Bronchial epithelial cell (primary cell): ENCODE measurements around the gene TRPM4. TPM values are rescaled to one million over a fixed set of nuclear protein-coding genes. Genes with fewer than 3 reads are reported as not detected.
"Not testable (repeated sequence)": the region's sequence is repeated elsewhere in the genome, so short reads cannot be mapped to it uniquely, and the experiment has no call there.

ENCODE experiments used
- DNase-seq: peaks from one replicate; pipeline ENCODE4 v3.0.0-alpha.2; 2010; ENCODE audit warnings: low read depth
- FAIRE-seq: peaks from 2 replicates; lab custom pipeline; 2011; peaks lifted over from hg19 to GRCh38; lab: Jason Lieb, UNC
- H3K27me3 ChIP-seq: 2 replicates; pipeline ENCODE4 v1.5.1; 2011; ENCODE audit warnings: low read length; ENCODE audit not compliant: control insufficient read depth, insufficient read depth
- H3K36me3 ChIP-seq: 2 replicates; pipeline ENCODE4 v1.5.1; 2011; ENCODE audit warnings: low read length; ENCODE audit not compliant: control insufficient read depth, insufficient read depth
- H3K4me3 ChIP-seq: 2 replicates; pipeline ENCODE4 v1.5.1; 2011; ENCODE audit warnings: mild to moderate bottlenecking, low read depth, low read length, control low read depth
- total RNA-seq: library from RNA; depleted of rRNA; stranded (reverse); fragments of >200 nt; gene quantifications from 2 replicates; pipeline ENCODE4 v1.2.1, GENCODE V29; 2014
- TF ChIP-seq, protein P1 (sequence below): IDR thresholded peaks from 2 replicates; pipeline ENCODE4 v1.5.1; 2011; ENCODE audit warnings: mild to moderate bottlenecking, moderate library complexity, low read length, control low read depth, inconsistent platforms; ENCODE audit not compliant: insufficient read depth, severe bottlenecking

The TRPM4 gene
- total RNA-seq, 1 donor from 2014 or later = 11.1 TPM

DNA sequence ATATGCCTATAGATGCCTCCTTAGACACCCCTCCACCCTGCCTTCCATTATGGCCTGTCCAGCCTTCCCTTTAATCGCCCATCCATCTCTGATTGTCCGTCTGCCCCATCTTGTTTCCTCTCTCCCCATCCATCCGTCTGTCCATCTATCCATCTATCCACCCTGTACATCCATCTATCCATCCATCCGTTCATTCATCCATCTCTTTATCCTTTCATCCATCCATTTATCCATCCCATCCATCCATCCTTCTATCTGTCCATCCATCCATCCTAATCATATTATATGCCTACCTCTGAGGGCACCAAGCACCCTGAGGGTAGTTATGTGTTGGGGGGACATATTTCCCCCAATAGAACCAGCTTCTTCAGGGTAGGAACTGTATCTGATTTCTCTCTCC lies 23.1 kb downstream of the TRPM4 start:
- FAIRE-seq (no peak), DNase-seq (no peak)
- Histone ChIP-seq H3K4me3 (no peak overlapping the region), H3K27me3 (no peaks in the 10 kb centered on the region), H3K36me3 (peaks cover 13% of the 10 kb centered on the region)
- TF ChIP-seq, protein P1, sequence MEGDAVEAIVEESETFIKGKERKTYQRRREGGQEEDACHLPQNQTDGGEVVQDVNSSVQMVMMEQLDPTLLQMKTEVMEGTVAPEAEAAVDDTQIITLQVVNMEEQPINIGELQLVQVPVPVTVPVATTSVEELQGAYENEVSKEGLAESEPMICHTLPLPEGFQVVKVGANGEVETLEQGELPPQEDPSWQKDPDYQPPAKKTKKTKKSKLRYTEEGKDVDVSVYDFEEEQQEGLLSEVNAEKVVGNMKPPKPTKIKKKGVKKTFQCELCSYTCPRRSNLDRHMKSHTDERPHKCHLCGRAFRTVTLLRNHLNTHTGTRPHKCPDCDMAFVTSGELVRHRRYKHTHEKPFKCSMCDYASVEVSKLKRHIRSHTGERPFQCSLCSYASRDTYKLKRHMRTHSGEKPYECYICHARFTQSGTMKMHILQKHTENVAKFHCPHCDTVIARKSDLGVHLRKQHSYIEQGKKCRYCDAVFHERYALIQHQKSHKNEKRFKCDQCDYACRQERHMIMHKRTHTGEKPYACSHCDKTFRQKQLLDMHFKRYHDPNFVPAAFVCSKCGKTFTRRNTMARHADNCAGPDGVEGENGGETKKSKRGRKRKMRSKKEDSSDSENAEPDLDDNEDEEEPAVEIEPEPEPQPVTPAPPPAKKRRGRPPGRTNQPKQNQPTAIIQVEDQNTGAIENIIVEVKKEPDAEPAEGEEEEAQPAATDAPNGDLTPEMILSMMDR = no peak

DNA sequence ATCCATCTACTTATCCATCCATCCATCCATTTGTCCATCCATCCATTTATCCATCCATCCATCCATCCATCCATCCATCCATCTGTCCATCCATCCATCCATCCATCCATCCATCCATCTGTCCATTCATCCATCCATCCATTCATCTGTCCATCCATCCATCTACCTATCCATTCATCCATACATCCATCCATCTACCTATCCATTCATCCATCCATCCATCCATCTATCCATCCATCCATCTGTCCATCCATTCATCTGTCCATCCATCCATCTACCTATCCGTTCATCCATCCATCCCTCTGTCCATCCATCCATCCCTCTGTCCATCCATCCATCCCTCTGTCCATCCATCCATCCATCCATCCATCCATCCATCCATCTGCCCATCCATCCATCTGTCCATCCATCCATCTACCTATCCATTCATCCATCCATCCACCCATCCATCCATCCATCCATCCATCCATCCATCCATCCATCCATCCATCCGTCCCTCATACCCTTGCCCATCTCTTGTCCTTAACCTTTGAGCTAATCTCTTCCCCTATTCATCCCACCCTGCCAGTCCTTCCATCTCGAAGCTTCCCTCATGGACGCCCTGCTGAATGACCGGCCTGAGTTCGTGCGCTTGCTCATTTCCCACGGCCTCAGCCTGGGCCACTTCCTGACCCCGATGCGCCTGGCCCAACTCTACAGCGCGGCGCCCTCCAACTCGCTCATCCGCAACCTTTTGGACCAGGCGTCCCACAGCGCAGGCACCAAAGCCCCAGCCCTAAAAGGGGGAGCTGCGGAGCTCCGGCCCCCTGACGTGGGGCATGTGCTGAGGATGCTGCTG lies 24.6 kb downstream of the TRPM4 start:
- not testable (repeated sequence) for FAIRE-seq, H3K4me3 ChIP-seq, DNase-seq, H3K27me3 ChIP-seq
- peaks cover 14% of the 10 kb centered on the region for H3K36me3 ChIP-seq

DNA sequence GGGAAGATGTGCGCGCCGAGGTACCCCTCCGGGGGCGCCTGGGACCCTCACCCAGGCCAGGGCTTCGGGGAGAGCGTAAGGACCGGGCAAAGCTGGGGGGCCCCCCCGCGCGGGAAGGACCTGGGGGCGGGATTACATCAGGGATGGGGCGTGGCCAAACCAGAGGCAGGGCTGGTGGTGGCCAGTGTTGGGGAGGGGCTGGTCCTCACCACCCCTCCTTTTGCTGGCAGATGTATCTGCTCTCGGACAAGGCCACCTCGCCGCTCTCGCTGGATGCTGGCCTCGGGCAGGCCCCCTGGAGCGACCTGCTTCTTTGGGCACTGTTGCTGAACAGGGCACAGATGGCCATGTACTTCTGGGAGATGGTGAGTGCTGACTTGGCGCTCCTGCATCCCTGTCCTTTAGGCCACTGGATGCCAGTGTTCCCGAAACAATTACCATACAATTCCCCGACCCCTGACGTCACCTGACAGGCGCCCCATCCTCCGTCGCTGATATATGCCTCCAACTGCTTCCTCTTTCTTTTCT lies 25.3 kb downstream of the TRPM4 start:
- FAIRE-seq (no peak), DNase-seq (no peak)
- H3K36me3 ChIP-seq = peaks cover 17% of the 10 kb centered on the region
- H3K27me3 ChIP-seq = no peaks in the 10 kb centered on the region
- H3K4me3 ChIP-seq = no peak overlapping the region
- TF ChIP-seq, protein P1 = no peak

DNA sequence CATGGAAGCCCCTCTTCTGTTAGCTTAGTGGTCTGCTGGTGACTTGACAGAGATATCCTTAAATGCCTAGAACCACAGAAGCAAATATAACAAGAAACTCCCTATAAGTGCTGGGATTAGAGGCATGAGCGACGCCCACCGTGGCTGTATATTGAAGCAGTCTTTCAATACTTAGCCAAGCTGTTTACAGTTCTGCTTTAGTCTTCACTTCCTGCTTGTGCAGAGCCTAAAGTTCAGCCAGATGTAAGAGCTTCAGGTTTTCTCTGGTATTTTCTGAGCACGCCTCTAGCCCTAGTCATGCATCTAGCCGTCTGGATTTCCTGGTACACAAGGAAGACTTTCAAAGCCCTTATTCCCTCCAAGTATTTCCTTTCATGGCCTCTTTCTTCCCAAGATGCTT lies 28.5 kb downstream of the TRPM4 start:
- Histone ChIP-seq H3K4me3 (no peak overlapping the region), H3K36me3 (peaks cover 35% of the 10 kb centered on the region), H3K27me3 (no peaks in the 10 kb centered on the region)
- TF ChIP-seq, protein P1 = no peak
- FAIRE-seq (no peak), DNase-seq (no peak)

DNA sequence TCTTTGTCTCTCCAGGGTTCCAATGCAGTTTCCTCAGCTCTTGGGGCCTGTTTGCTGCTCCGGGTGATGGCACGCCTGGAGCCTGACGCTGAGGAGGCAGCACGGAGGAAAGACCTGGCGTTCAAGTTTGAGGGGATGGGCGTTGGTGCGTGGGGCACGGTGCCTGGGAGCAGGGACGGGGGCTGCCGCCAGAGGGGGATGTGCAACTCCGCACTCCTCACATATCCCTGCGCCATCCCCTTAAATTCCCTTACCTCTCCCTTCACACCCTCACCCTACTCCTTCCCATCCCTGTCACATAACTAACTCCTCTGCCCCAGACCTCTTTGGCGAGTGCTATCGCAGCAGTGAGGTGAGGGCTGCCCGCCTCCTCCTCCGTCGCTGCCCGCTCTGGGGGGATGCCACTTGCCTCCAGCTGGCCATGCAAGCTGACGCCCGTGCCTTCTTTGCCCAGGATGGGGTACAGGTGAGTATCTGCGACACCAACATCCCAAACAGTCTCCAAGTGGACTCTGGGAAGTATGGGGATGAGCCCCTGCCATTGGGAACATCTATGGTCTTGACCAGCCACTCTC lies 31.1 kb downstream of the TRPM4 start:
- Histone ChIP-seq H3K4me3 (no peak overlapping the region), H3K36me3 (peaks cover 36% of the 10 kb centered on the region), H3K27me3 (no peaks in the 10 kb centered on the region)
- FAIRE-seq (no peak), DNase-seq (no peak)
- TF ChIP-seq, protein P1 = no peak

DNA sequence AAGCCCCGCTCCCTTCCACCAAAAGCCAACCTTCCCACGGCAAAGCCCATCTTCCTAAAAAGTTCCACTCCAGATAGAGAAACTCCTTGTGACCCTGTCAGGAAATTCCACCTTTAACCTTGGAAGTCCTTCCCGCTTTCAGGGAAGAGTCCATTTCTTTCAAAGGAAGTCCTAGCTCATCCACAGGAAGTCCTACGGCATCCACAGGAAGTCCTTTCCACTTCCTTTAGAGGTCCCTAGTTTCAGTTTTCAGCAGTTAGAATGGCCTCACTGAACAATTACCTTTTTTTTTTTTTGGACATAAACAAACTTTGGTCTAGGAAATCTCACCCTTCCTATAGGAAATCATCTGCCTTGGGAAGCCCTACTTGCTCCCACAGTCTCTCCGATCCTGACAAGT lies 31.7 kb downstream of the TRPM4 start:
- DNase-seq (no peak), FAIRE-seq (no peak)
- TF ChIP-seq, protein P1 = no peak
- Histone ChIP-seq H3K27me3 (no peaks in the 10 kb centered on the region), H3K36me3 (peaks cover 36% of the 10 kb centered on the region), H3K4me3 (no peak overlapping the region)
